ENCODE data around the gene TRIM38.

- no peak for TF ChIP-seq POLR2AphosphoS5 (IDR thresholded peaks at IDR 0.05; ENCODE audit: borderline replicate concordance, low read depth, low read length)
- no peak for TF ChIP-seq EZH2 (IDR thresholded peaks at IDR 0.05)
- no peak for TF ChIP-seq FOXP2 (optimal IDR thresholded peaks at IDR 0.05; ENCODE audit: control extremely low read depth, extremely low read length, insufficient read depth)
Measured at GRCh38 chr6:25942561-25943147, 19.9 kb upstream of the TRIM38 start.

Measured in SK-N-MC (cell line).